HS-5 (cell line): ENCODE data around the gene PEX3.
"Not testable (repeated sequence)": the region's sequence is repeated elsewhere in the genome, so short reads cannot be mapped to it uniquely, and the experiment has no call there.

Experiments used
- DNase-seq: peaks from one replicate; pipeline ENCODE4 v3.0.0-alpha.2; 2012; ENCODE audit warnings: low read depth

The PEX3 gene

GRCh38 chr6:143447865-143448264 is 2.7 kb upstream of the PEX3 start:
- DNase-seq: not testable (repeated sequence)

- DNase-seq: no peak
Observed at GRCh38 chr6:143449082-143449713, 1.4 kb upstream of the PEX3 start.

GRCh38 chr6:143449714-143450452 is 722 bp upstream of the PEX3 start:
- DNase-seq: no peak

- DNase-seq: no peak
Observed at GRCh38 chr6:143451531-143451930, 926 bp downstream of the PEX3 start.

- DNase-seq: peak; percentile 34
Observed at GRCh38 chr6:143457563-143458359, 7.2 kb downstream of the PEX3 start.

- DNase-seq: no peak
Observed at GRCh38 chr6:143465546-143465945, 14.9 kb downstream of the PEX3 start.

- DNase-seq: no peak
Observed at GRCh38 chr6:143468026-143468425, 17.4 kb downstream of the PEX3 start.

GRCh38 chr6:143468823-143469222 is 18.2 kb downstream of the PEX3 start:
- DNase-seq: not testable (repeated sequence)

- no peak for DNase-seq
Observed at GRCh38 chr6:143471822-143472221, 21.2 kb downstream of the PEX3 start.

GRCh38 chr6:143476545-143476944 is 25.9 kb downstream of the PEX3 start:
- DNase-seq: no peak

GRCh38 chr6:143478479-143479062 is 28.0 kb downstream of the PEX3 start:
- DNase-seq: no peak

- no peak for DNase-seq
Observed at GRCh38 chr6:143482593-143482992, 32.0 kb downstream of the PEX3 start.

- no peak for DNase-seq
Observed at GRCh38 chr6:143485967-143486366, 35.4 kb downstream of the PEX3 start.

- no peak for DNase-seq
Observed at GRCh38 chr6:143486752-143487151, 36.1 kb downstream of the PEX3 start.

- DNase-seq: no peak
Observed at GRCh38 chr6:143490244-143490643, 39.6 kb downstream of the PEX3 start.

GRCh38 chr6:143490775-143491174 is 40.2 kb downstream of the PEX3 start:
- DNase-seq: no peak

GRCh38 chr6:143496974-143497373 is 46.4 kb downstream of the PEX3 start:
- no peak for DNase-seq

- DNase-seq: no peak
Observed at GRCh38 chr6:143498428-143498827, 47.8 kb downstream of the PEX3 start.

- no peak for DNase-seq
Observed at GRCh38 chr6:143501851-143502250, 51.2 kb downstream of the PEX3 start.

GRCh38 chr6:143504369-143504768 is 53.8 kb downstream of the PEX3 start:
- no peak for DNase-seq

GRCh38 chr6:143505111-143505510 is 54.5 kb downstream of the PEX3 start:
- DNase-seq: no peak

GRCh38 chr6:143505537-143505936 is 54.9 kb downstream of the PEX3 start:
- DNase-seq: no peak

GRCh38 chr6:143506199-143506598 is 55.6 kb downstream of the PEX3 start:
- DNase-seq: no peak
